ENCODE data around the gene SCFD2.

The SCFD2 gene

DNA sequence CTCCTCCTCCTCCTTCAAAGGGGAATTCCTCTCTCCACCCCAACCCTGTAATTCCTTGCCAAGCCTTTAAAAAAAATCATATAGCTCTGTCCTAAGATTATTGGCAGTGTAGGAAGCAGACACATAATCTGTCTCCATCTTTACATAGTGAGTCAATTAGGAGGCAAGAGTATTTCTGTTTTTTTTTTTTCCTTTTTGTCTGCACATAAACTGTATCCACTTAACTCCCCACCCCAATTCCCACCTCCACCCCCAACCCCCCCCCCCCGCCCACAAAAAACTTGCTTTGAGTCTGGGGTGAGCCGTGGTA, 321.3 kb downstream of the SCFD2 start:
- no peaks in the 10 kb centered on the region for H3K9me3 ChIP-seq (ENCODE audit: control extremely low read depth in 1 of 5, control insufficient read depth in 4 of 5, insufficient read depth in 2 of 5, low read depth in 1 of 5, low read length in 4 of 5)
- WGBS (ENCODE audit: insufficient coverage): no CpG with 5 or more reads among the region's 2 CpGs
- ChIA-PET POLR2A (no interaction called here), CTCF (interaction anchor here (0.5 to 1.3 kb wide), 2 partner anchors 9 to 22 kb away, joined by 3 to 4 read pairs; no protein-coding TSS in a partner anchor)
- no peaks in the 10 kb centered on the region for H3K27me3 ChIP-seq (replicated peaks in 2 of 5; ENCODE audit: control insufficient read depth in 4 of 5, insufficient read depth in 5 of 5, low read length in 4 of 5)
- no peak overlapping the region for H3K4me3 ChIP-seq (ENCODE audit: control insufficient read depth in 1 of 7, extremely low read depth in 1 of 7, insufficient read depth in 4 of 7, low read depth in 2 of 7, low read length in 6 of 7)
- H3K36me3 ChIP-seq (ENCODE audit: control insufficient read depth in 4 of 4, insufficient read depth in 4 of 4, low read length in 3 of 4): peaks cover 0 to 3% (median 0%) of the 10 kb centered on the region in 4 experiments
- no peak overlapping the region for H3K27ac ChIP-seq (ENCODE audit: insufficient read depth in 1 of 2, low read depth in 1 of 2, low read length in 2 of 2, poor library complexity in 1 of 2, severe bottlenecking in 2 of 2)
- no peak for DNase-seq
- peaks cover 0 to 2% (median 0%) of the 10 kb centered on the region in 4 experiments for H3K4me1 ChIP-seq (ENCODE audit: control extremely low read depth in 1 of 4, control insufficient read depth in 4 of 4, insufficient read depth in 4 of 4, low read length in 3 of 4)

DNA sequence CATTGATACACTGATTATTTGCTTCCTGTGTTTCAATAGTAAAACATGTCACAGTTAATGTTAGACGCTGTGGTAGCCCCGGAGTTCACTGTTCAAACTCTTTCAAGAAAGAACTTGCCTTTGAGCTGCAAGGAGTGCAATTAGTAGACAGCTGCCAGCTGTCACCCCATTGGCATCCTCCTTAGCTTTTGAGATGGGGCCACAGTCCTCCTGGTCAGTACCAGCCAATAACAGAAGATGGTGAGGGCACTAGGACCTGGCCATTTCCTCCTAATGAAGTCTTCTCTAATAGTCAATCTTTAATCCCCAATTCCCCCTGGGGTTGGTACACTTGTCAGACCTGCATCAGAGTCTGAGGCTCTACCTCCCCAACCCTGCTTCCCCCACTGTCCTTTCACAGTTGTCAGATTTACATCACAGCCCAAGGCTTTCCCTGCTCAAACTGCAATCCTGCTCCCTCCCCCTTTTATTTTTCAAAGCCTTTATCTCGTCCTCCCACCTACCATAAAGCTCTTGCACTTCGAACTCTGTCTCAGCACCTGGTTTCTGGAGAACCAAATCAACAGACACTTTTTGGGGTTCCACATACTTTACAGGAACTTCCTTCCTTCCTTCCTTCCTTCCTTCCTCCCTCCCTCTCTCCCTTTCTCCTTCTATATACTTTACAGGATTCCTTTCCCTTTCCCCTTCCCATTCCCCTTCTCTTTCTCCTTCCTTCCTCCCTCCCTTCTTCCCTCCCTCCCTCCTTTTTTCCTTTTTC, 321.8 kb downstream of the SCFD2 start:
- DNase-seq: no peak
- ChIA-PET POLR2A (no interaction called here), CTCF (interaction anchor here (1.3 kb wide), 1 partner anchor 10 kb away, joined by 4 read pairs; no protein-coding TSS in a partner anchor)
- Histone ChIP-seq H3K4me3 (ENCODE audit: control insufficient read depth in 1 of 7, extremely low read depth in 1 of 7, insufficient read depth in 4 of 7, low read depth in 2 of 7, low read length in 6 of 7) (no peak overlapping the region), H3K36me3 (ENCODE audit: control insufficient read depth in 4 of 4, insufficient read depth in 4 of 4, low read length in 3 of 4) (no peaks in the 10 kb centered on the region), H3K27me3 (replicated peaks in 2 of 5; ENCODE audit: control insufficient read depth in 4 of 5, insufficient read depth in 5 of 5, low read length in 4 of 5) (no peaks in the 10 kb centered on the region), H3K27ac (ENCODE audit: insufficient read depth in 1 of 2, low read depth in 1 of 2, low read length in 2 of 2, poor library complexity in 1 of 2, severe bottlenecking in 2 of 2) (no peak overlapping the region), H3K4me1 (ENCODE audit: control extremely low read depth in 1 of 4, control insufficient read depth in 4 of 4, insufficient read depth in 4 of 4, low read length in 3 of 4) (peaks cover 0 to 3% (median 0%) of the 10 kb centered on the region in 4 experiments), H3K9me3 (ENCODE audit: control extremely low read depth in 1 of 5, control insufficient read depth in 4 of 5, insufficient read depth in 2 of 5, low read depth in 1 of 5, low read length in 4 of 5) (no peaks in the 10 kb centered on the region)
- 97% methylated on average over 2 of the region's 4 CpGs for whole genome bisulfite sequencing (ENCODE audit: insufficient coverage)

DNA sequence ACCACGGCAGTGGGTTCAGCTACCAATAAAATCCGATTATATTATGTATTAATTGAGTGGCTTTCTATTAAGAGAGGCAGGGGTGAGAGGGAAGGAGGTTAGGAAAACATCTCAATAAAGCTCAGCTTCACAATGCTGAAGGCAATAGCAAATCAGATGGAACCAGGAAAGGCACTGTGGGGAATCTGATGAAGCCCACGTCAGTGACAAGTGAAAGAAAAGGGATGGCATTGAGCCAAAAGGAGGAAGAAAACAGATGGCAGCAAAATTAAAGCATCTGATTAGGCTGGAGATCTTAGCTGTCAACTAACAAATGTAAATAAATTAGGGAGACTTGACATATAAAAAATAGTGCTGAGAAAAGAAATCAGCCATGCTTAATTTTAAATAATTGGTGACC, 322.8 kb downstream of the SCFD2 start:
- Histone ChIP-seq H3K27me3 (replicated peaks in 2 of 5; ENCODE audit: control insufficient read depth in 4 of 5, insufficient read depth in 5 of 5, low read length in 4 of 5) (no peaks in the 10 kb centered on the region), H3K36me3 (ENCODE audit: control insufficient read depth in 4 of 4, insufficient read depth in 4 of 4, low read length in 3 of 4) (no peaks in the 10 kb centered on the region), H3K27ac (ENCODE audit: insufficient read depth in 1 of 2, low read depth in 1 of 2, low read length in 2 of 2, poor library complexity in 1 of 2, severe bottlenecking in 2 of 2) (no peak overlapping the region), H3K4me1 (ENCODE audit: control extremely low read depth in 1 of 4, control insufficient read depth in 4 of 4, insufficient read depth in 4 of 4, low read length in 3 of 4) (peaks cover 0 to 3% (median 0%) of the 10 kb centered on the region in 4 experiments), H3K9me3 (ENCODE audit: control extremely low read depth in 1 of 5, control insufficient read depth in 4 of 5, insufficient read depth in 2 of 5, low read depth in 1 of 5, low read length in 4 of 5) (no peaks in the 10 kb centered on the region), H3K4me3 (ENCODE audit: control insufficient read depth in 1 of 7, extremely low read depth in 1 of 7, insufficient read depth in 4 of 7, low read depth in 2 of 7, low read length in 6 of 7) (no peak overlapping the region)
- no peak for DNase-seq
- ChIA-PET POLR2A (interaction anchor here (0.6 kb wide), 1 partner anchor 12 kb away, joined by 3 read pairs; no protein-coding TSS in a partner anchor), CTCF (interaction anchor here (1.1 kb wide), 1 partner anchor 24 kb away, joined by 3 read pairs; no protein-coding TSS in a partner anchor)
- WGBS (ENCODE audit: insufficient coverage): 64% methylated on average over 2 of the region's 3 CpGs

DNA sequence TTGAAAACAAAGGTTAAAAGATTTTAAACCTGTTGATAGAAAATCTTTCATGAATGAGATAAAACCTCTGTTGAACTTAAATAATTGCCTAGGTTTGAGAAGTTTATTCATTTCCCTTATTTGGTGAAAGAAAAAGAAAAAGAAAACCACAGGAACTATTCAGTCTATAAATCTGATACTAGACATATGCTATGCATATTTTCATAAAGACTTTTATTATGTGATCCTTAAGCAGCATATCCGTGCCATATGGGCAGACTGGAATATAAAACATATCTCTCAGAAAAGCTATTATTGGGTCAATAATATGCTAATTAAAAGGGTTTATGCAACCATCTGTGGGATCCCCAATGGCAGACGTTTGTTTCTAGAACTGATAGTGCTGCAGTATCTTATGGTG, 325.0 kb downstream of the SCFD2 start:
- no peaks in the 10 kb centered on the region for H3K36me3 ChIP-seq (ENCODE audit: control insufficient read depth in 4 of 4, insufficient read depth in 4 of 4, low read length in 3 of 4)
- DNase-seq: no peak
- peaks cover 0 to 2% (median 0%) of the 10 kb centered on the region in 5 experiments for H3K9me3 ChIP-seq (ENCODE audit: control extremely low read depth in 1 of 5, control insufficient read depth in 4 of 5, insufficient read depth in 2 of 5, low read depth in 1 of 5, low read length in 4 of 5)
- POLR2A ChIA-PET: no interaction called here
- no CpG with 5 or more reads among the region's 2 CpGs for WGBS (ENCODE audit: insufficient coverage)
- H3K4me3 ChIP-seq (ENCODE audit: control insufficient read depth in 1 of 7, extremely low read depth in 1 of 7, insufficient read depth in 4 of 7, low read depth in 2 of 7, low read length in 6 of 7): no peak overlapping the region
- no peak overlapping the region for H3K27ac ChIP-seq (ENCODE audit: insufficient read depth in 1 of 2, low read depth in 1 of 2, low read length in 2 of 2, poor library complexity in 1 of 2, severe bottlenecking in 2 of 2)
- no peaks in the 10 kb centered on the region for H3K27me3 ChIP-seq (replicated peaks in 2 of 5; ENCODE audit: control insufficient read depth in 4 of 5, insufficient read depth in 5 of 5, low read length in 4 of 5)
- CTCF ChIA-PET: no interaction called here
- peaks cover 0 to 3% (median 0%) of the 10 kb centered on the region in 4 experiments for H3K4me1 ChIP-seq (ENCODE audit: control extremely low read depth in 1 of 4, control insufficient read depth in 4 of 4, insufficient read depth in 4 of 4, low read length in 3 of 4)

GRCh38 chr4:53040459-53040815, 325.4 kb downstream of the SCFD2 start:
- ChIA-PET CTCF (no interaction called here), POLR2A (no interaction called here)

GRCh38 chr4:53039741-53040458, 326.0 kb downstream of the SCFD2 start:
- Histone ChIP-seq H3K4me3 (ENCODE audit: control insufficient read depth in 1 of 7, extremely low read depth in 1 of 7, insufficient read depth in 4 of 7, low read depth in 2 of 7, low read length in 6 of 7) (no peak overlapping the region), H3K27ac (ENCODE audit: insufficient read depth in 1 of 2, low read depth in 1 of 2, low read length in 2 of 2, poor library complexity in 1 of 2, severe bottlenecking in 2 of 2) (no peak overlapping the region), H3K36me3 (ENCODE audit: control insufficient read depth in 4 of 4, insufficient read depth in 4 of 4, low read length in 3 of 4) (no peaks in the 10 kb centered on the region), H3K27me3 (replicated peaks in 2 of 5; ENCODE audit: control insufficient read depth in 4 of 5, insufficient read depth in 5 of 5, low read length in 4 of 5) (no peaks in the 10 kb centered on the region), H3K9me3 (ENCODE audit: control extremely low read depth in 1 of 5, control insufficient read depth in 4 of 5, insufficient read depth in 2 of 5, low read depth in 1 of 5, low read length in 4 of 5) (peaks cover 0 to 3% (median 0%) of the 10 kb centered on the region in 5 experiments), H3K4me1 (ENCODE audit: control extremely low read depth in 1 of 4, control insufficient read depth in 4 of 4, insufficient read depth in 4 of 4, low read length in 3 of 4) (peaks cover 0 to 3% (median 0%) of the 10 kb centered on the region in 4 experiments)
- CTCF ChIA-PET: interaction anchor here (1.6 kb wide), 1 partner anchor 24 kb away, joined by 6 read pairs; no protein-coding TSS in a partner anchor
- 63% methylated on average over 1 of the region's 4 CpGs for WGBS (ENCODE audit: insufficient coverage)
- peak; percentile 10 to 66 (median 50) for DNase-seq
- POLR2A ChIA-PET: no interaction called here

More at GRCh38 chr4:53040459-53040815, 325.4 kb downstream of the SCFD2 start:
- no peak overlapping the region for H3K27ac ChIP-seq (ENCODE audit: insufficient read depth in 1 of 2, low read depth in 1 of 2, low read length in 2 of 2, poor library complexity in 1 of 2, severe bottlenecking in 2 of 2)
- no peaks in the 10 kb centered on the region for H3K36me3 ChIP-seq (ENCODE audit: control insufficient read depth in 4 of 4, insufficient read depth in 4 of 4, low read length in 3 of 4)
- peaks cover 0 to 3% (median 0%) of the 10 kb centered on the region in 4 experiments for H3K4me1 ChIP-seq (ENCODE audit: control extremely low read depth in 1 of 4, control insufficient read depth in 4 of 4, insufficient read depth in 4 of 4, low read length in 3 of 4)
- H3K9me3 ChIP-seq (ENCODE audit: control extremely low read depth in 1 of 5, control insufficient read depth in 4 of 5, insufficient read depth in 2 of 5, low read depth in 1 of 5, low read length in 4 of 5): peaks cover 0 to 2% (median 0%) of the 10 kb centered on the region in 5 experiments
- WGBS (ENCODE audit: insufficient coverage): no CpG with 5 or more reads among the region's 2 CpGs
- no peak for DNase-seq
- H3K4me3 ChIP-seq (ENCODE audit: control insufficient read depth in 1 of 7, extremely low read depth in 1 of 7, insufficient read depth in 4 of 7, low read depth in 2 of 7, low read length in 6 of 7): no peak overlapping the region
- no peaks in the 10 kb centered on the region for H3K27me3 ChIP-seq (replicated peaks in 2 of 5; ENCODE audit: control insufficient read depth in 4 of 5, insufficient read depth in 5 of 5, low read length in 4 of 5)

- H3K36me3 ChIP-seq (ENCODE audit: control insufficient read depth in 4 of 4, insufficient read depth in 4 of 4, low read length in 3 of 4): no peaks in the 10 kb centered on the region
- peaks cover 0 to 3% (median 0%) of the 10 kb centered on the region in 4 experiments for H3K4me1 ChIP-seq (ENCODE audit: control extremely low read depth in 1 of 4, control insufficient read depth in 4 of 4, insufficient read depth in 4 of 4, low read length in 3 of 4)
- POLR2A ChIA-PET: no interaction called here
- H3K9me3 ChIP-seq (ENCODE audit: control extremely low read depth in 1 of 5, control insufficient read depth in 4 of 5, insufficient read depth in 2 of 5, low read depth in 1 of 5, low read length in 4 of 5): peaks cover 0 to 3% (median 0%) of the 10 kb centered on the region in 5 experiments
- CTCF ChIA-PET: interaction anchor here (1.6 kb wide), 1 partner anchor 22 kb away, joined by 6 read pairs; no protein-coding TSS in a partner anchor
- no peak overlapping the region for H3K27ac ChIP-seq (ENCODE audit: insufficient read depth in 1 of 2, low read depth in 1 of 2, low read length in 2 of 2, poor library complexity in 1 of 2, severe bottlenecking in 2 of 2)
- no peak overlapping the region for H3K4me3 ChIP-seq (ENCODE audit: control insufficient read depth in 1 of 7, extremely low read depth in 1 of 7, insufficient read depth in 4 of 7, low read depth in 2 of 7, low read length in 6 of 7)
- DNase-seq: no peak
- 100% methylated on average over 1 of the region's 1 CpG for WGBS (ENCODE audit: insufficient coverage)
- H3K27me3 ChIP-seq (replicated peaks in 2 of 5; ENCODE audit: control insufficient read depth in 4 of 5, insufficient read depth in 5 of 5, low read length in 4 of 5): no peaks in the 10 kb centered on the region
Measured at GRCh38 chr4:53037892-53038291, 328.0 kb downstream of the SCFD2 start.

Measured in common myeloid progenitor, CD34-positive (primary cell).